22Rv1 (cell line): ENCODE data around the gene NT5DC1.

ENCODE experiments used
- ZFX ChIP-seq: fragments of 450-650 bp; IDR thresholded peaks from 2 replicates; pipeline ENCODE4 v1.6.1; 2017; ENCODE audit warnings: antibody characterized with exemption, borderline replicate concordance
- TF ChIP-seq, protein P1 (sequence below): fragments of 450-650 bp; IDR thresholded peaks from 2 replicates; pipeline ENCODE4 v1.5.1; 2017; ENCODE audit warnings: mild to moderate bottlenecking

- TF ChIP-seq ZFX = no peak
- TF ChIP-seq, protein P1, sequence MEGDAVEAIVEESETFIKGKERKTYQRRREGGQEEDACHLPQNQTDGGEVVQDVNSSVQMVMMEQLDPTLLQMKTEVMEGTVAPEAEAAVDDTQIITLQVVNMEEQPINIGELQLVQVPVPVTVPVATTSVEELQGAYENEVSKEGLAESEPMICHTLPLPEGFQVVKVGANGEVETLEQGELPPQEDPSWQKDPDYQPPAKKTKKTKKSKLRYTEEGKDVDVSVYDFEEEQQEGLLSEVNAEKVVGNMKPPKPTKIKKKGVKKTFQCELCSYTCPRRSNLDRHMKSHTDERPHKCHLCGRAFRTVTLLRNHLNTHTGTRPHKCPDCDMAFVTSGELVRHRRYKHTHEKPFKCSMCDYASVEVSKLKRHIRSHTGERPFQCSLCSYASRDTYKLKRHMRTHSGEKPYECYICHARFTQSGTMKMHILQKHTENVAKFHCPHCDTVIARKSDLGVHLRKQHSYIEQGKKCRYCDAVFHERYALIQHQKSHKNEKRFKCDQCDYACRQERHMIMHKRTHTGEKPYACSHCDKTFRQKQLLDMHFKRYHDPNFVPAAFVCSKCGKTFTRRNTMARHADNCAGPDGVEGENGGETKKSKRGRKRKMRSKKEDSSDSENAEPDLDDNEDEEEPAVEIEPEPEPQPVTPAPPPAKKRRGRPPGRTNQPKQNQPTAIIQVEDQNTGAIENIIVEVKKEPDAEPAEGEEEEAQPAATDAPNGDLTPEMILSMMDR = no peak
Observed at GRCh38 chr6:116104636-116105035, 4.0 kb downstream of the NT5DC1 start.
